GM12872 (cell line): ENCODE measurements around the gene CSTF2T.

ENCODE experiments used
- CTCF ChIP-seq: IDR thresholded peaks from 3 replicates; pipeline ENCODE4 v1.5.1; 2011; ENCODE audit warnings: low read depth, mild to moderate bottlenecking, low read length, moderate library complexity; ENCODE audit not compliant: insufficient read depth

Gene CSTF2T

GRCh38 chr10:51696251-51696650, 3.1 kb downstream of the CSTF2T start:
- no peak for TF ChIP-seq CTCF

- no peak for TF ChIP-seq CTCF
Observed at GRCh38 chr10:51694086-51694768, 5.2 kb downstream of the CSTF2T start.

GRCh38 chr10:51691135-51691534, 8.3 kb downstream of the CSTF2T start:
- no peak for TF ChIP-seq CTCF

- TF ChIP-seq CTCF, result no peak
Observed at GRCh38 chr10:51689536-51689935, 9.9 kb downstream of the CSTF2T start.

GRCh38 chr10:51687296-51687695, 12.1 kb downstream of the CSTF2T start:
- TF ChIP-seq CTCF, result no peak

- no peak for TF ChIP-seq CTCF
Observed at GRCh38 chr10:51685768-51686167, 13.6 kb downstream of the CSTF2T start.

GRCh38 chr10:51683031-51683691, 16.2 kb downstream of the CSTF2T start:
- no peak for TF ChIP-seq CTCF
